MM.1S (cell line): ENCODE data around the gene SOD3.

Experiments
- DNase-seq: peaks from one replicate; pipeline ENCODE4 v3.0.0-alpha.2; 2015
- H2AFZ ChIP-seq: fragments of 300-600 bp; sonication (generic); 2 replicates; pipeline ENCODE4 v1.6.0; 2016; ENCODE audit warnings: antibody characterized with exemption, low read length
- H3F3A ChIP-seq: fragments of 300-600 bp; sonication (generic); 2 replicates; pipeline ENCODE4 v1.6.1; 2016; ENCODE audit warnings: mild to moderate bottlenecking, antibody characterized with exemption, low read length, moderate library complexity, mixed read lengths; ENCODE audit not compliant: insufficient read depth
- H3K27ac ChIP-seq: fragments of 300-600 bp; sonication (generic); 2 replicates; pipeline ENCODE4 v1.5.1; 2016; ENCODE audit warnings: mild to moderate bottlenecking, low read length
- H3K27me3 ChIP-seq: fragments of 300-600 bp; sonication (generic); replicated peaks from 2 replicates; pipeline ENCODE4 v1.6.0; 2016; ENCODE audit warnings: low read length; ENCODE audit not compliant: insufficient read depth
- H3K36me3 ChIP-seq: fragments of 300-600 bp; sonication (generic); replicated peaks from 2 replicates; pipeline ENCODE4 v1.6.1; 2016; ENCODE audit warnings: mild to moderate bottlenecking, low read length, mixed read lengths; ENCODE audit not compliant: insufficient read depth
- H3K4me1 ChIP-seq: fragments of 300-600 bp; sonication (generic); 2 replicates; pipeline ENCODE4 v1.6.1; 2016; ENCODE audit warnings: low read length, mixed read lengths
- H3K4me2 ChIP-seq: fragments of 300-600 bp; sonication (generic); 2 replicates; pipeline ENCODE4 v1.6.0; 2016; ENCODE audit warnings: low read depth, low read length
- H3K4me3 ChIP-seq: fragments of 300-600 bp; sonication (generic); 2 replicates; pipeline ENCODE4 v1.5.1; 2016; ENCODE audit warnings: low read length, mixed read lengths
- H3K79me2 ChIP-seq: fragments of 300-600 bp; sonication (generic); 2 replicates; pipeline ENCODE4 v1.6.1; 2016; ENCODE audit warnings: mixed run types, low read length, mixed read lengths
- H3K9ac ChIP-seq: fragments of 300-600 bp; sonication (generic); 2 replicates; pipeline ENCODE4 v1.6.1; 2016; ENCODE audit warnings: low read length, mixed read lengths
- H3K9me2 ChIP-seq: fragments of 300-600 bp; sonication (generic); replicated peaks from 2 replicates; pipeline ENCODE4 v1.6.1; 2016; ENCODE audit warnings: mild to moderate bottlenecking, low read length, mixed read lengths; ENCODE audit not compliant: insufficient read depth
- H3K9me3 ChIP-seq: fragments of 300-600 bp; sonication (generic); replicated peaks from 2 replicates; pipeline ENCODE4 v1.6.1; 2016; ENCODE audit warnings: mild to moderate bottlenecking, low read length, mixed read lengths; ENCODE audit not compliant: insufficient read depth
- H4K20me1 ChIP-seq: fragments of 300-600 bp; sonication (generic); 2 replicates; pipeline ENCODE4 v1.6.1; 2016; ENCODE audit warnings: mild to moderate bottlenecking, low read length, moderate library complexity, mixed read lengths; ENCODE audit not compliant: insufficient read depth
- CTCF ChIP-seq: fragments of 300-600 bp; sonication (generic); IDR thresholded peaks from 2 replicates; pipeline ENCODE4 v1.5.1; 2016; ENCODE audit warnings: antibody characterized with exemption, low read length, mixed read lengths
- EZH2 ChIP-seq: fragments of 300-600 bp; sonication (generic); optimal IDR thresholded peaks from 2 replicates; pipeline ENCODE3; 2017; ENCODE audit warnings: low read depth, mild to moderate bottlenecking, antibody characterized with exemption, low read length, mixed read lengths
- EZH2phosphoT487 ChIP-seq: fragments of 300-600 bp; sonication (generic); IDR thresholded peaks from 2 replicates; pipeline ENCODE4 v1.6.1; 2018; ENCODE audit warnings: antibody characterized with exemption, low read length

Gene SOD3

GRCh38 chr4:24774452-24774851 lies 20.9 kb upstream of the SOD3 start:
- TF ChIP-seq EZH2 (no peak), EZH2phosphoT487 (no peak), CTCF (no peak)
- H3K36me3 ChIP-seq = no peaks in the 10 kb centered on the region
- H3K27me3 ChIP-seq = no peaks in the 10 kb centered on the region

GRCh38 chr4:24775032-24775605 lies 20.3 kb upstream of the SOD3 start:
- no peaks in the 10 kb centered on the region for H3K79me2 ChIP-seq
- TF ChIP-seq CTCF = no peak
- TF ChIP-seq EZH2 = no peak
- no peak for TF ChIP-seq EZH2phosphoT487
- H3K36me3 ChIP-seq = no peaks in the 10 kb centered on the region
- no peaks in the 10 kb centered on the region for H4K20me1 ChIP-seq
- no peaks in the 10 kb centered on the region for H3K4me1 ChIP-seq
- DNase-seq = no peak
- H3K9ac ChIP-seq = no peak overlapping the region
- H2AFZ ChIP-seq = no peak overlapping the region
- H3F3A ChIP-seq = no peaks in the 10 kb centered on the region
- no peak overlapping the region for H3K4me2 ChIP-seq
- H3K27ac ChIP-seq = no peak overlapping the region
- no peak overlapping the region for H3K4me3 ChIP-seq
- H3K9me2 ChIP-seq = no peaks in the 10 kb centered on the region
- H3K9me3 ChIP-seq = no peaks in the 10 kb centered on the region
- H3K27me3 ChIP-seq = no peaks in the 10 kb centered on the region

More at GRCh38 chr4:24774452-24774851, 20.9 kb upstream of the SOD3 start:
- H3K27ac ChIP-seq = no peak overlapping the region
- H3F3A ChIP-seq = no peaks in the 10 kb centered on the region
- H3K4me2 ChIP-seq = no peak overlapping the region
- no peaks in the 10 kb centered on the region for H3K9me3 ChIP-seq
- H3K9ac ChIP-seq = no peak overlapping the region
- no peaks in the 10 kb centered on the region for H3K79me2 ChIP-seq
- no peaks in the 10 kb centered on the region for H3K9me2 ChIP-seq
- no peak overlapping the region for H2AFZ ChIP-seq
- H3K4me3 ChIP-seq = no peak overlapping the region
- no peak for DNase-seq
- H3K4me1 ChIP-seq = no peaks in the 10 kb centered on the region
- no peaks in the 10 kb centered on the region for H4K20me1 ChIP-seq

GRCh38 chr4:24775750-24776149 lies 19.6 kb upstream of the SOD3 start:
- no peak overlapping the region for H3K9ac ChIP-seq
- H3K36me3 ChIP-seq = no peaks in the 10 kb centered on the region
- H3K79me2 ChIP-seq = no peaks in the 10 kb centered on the region
- H3K27me3 ChIP-seq = no peaks in the 10 kb centered on the region
- no peak overlapping the region for H3K27ac ChIP-seq
- no peak for DNase-seq
- no peaks in the 10 kb centered on the region for H3K9me3 ChIP-seq
- H3K4me1 ChIP-seq = no peaks in the 10 kb centered on the region
- H3K9me2 ChIP-seq = no peaks in the 10 kb centered on the region
- H3K4me2 ChIP-seq = no peak overlapping the region
- H4K20me1 ChIP-seq = no peaks in the 10 kb centered on the region
- no peak overlapping the region for H3K4me3 ChIP-seq
- H3F3A ChIP-seq = no peaks in the 10 kb centered on the region
- H2AFZ ChIP-seq = no peak overlapping the region
- TF ChIP-seq EZH2 (no peak), CTCF (no peak), EZH2phosphoT487 (no peak)
